ENCODE data around the gene DMBX1.

DNA sequence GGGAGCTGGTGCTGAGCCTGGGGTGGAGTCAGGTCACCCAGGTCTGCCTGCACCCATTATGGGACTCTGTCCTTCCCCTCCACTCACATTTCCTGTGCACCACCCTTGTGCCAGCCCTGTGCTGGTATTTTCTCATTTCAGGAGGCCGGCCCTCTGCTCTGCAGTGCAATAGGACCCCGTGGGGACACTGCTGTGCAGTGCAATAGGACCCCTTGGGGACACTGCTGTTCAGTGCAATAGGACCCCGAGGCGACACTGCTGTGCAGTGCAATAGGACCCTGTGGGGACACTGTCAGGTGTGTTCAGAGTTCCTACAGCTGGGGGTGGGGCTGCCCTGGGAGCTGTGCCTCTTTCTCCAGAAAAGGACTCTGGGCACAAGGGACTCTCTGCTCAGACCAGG, 36.2 kb upstream of the DMBX1 start:
- TF ChIP-seq, protein P1, sequence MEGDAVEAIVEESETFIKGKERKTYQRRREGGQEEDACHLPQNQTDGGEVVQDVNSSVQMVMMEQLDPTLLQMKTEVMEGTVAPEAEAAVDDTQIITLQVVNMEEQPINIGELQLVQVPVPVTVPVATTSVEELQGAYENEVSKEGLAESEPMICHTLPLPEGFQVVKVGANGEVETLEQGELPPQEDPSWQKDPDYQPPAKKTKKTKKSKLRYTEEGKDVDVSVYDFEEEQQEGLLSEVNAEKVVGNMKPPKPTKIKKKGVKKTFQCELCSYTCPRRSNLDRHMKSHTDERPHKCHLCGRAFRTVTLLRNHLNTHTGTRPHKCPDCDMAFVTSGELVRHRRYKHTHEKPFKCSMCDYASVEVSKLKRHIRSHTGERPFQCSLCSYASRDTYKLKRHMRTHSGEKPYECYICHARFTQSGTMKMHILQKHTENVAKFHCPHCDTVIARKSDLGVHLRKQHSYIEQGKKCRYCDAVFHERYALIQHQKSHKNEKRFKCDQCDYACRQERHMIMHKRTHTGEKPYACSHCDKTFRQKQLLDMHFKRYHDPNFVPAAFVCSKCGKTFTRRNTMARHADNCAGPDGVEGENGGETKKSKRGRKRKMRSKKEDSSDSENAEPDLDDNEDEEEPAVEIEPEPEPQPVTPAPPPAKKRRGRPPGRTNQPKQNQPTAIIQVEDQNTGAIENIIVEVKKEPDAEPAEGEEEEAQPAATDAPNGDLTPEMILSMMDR (IDR thresholded peaks at IDR 0.05): no peak
- TF ChIP-seq POLR2A (IDR thresholded peaks at IDR 0.05): no peak
